GM18508 (cell line): ENCODE results near the gene CACNA2D4.

Experiments
- ATAC-seq: cut with Tn5 transposase; IDR thresholded peaks from one replicate; pipeline ENCODE4 v1.9.1; 2021; ENCODE audit warnings: moderate number of reproducible peaks; ENCODE audit not compliant: insufficient read depth, unreplicated experiment

CACNA2D4 gene

DNA sequence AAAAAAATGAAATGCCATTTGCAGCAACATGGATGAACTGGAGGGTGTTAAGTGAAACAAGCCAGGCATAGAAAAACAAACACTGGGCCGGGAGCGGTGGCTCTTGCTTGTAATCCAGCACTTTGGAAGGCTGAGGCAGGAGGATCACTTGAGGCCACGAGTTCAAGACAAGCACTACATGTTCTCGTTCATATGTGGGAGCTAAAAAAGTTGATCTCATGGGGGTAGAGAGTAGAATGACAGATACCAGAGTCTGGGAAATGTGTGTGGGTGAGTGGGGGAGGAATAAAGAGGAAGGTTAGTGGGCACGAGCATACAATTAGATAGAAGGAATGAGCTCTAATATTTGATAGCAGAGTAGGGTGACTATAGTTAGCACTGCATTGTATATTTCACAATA lies 21.5 kb downstream of the CACNA2D4 start:
- ATAC-seq = no peak

DNA sequence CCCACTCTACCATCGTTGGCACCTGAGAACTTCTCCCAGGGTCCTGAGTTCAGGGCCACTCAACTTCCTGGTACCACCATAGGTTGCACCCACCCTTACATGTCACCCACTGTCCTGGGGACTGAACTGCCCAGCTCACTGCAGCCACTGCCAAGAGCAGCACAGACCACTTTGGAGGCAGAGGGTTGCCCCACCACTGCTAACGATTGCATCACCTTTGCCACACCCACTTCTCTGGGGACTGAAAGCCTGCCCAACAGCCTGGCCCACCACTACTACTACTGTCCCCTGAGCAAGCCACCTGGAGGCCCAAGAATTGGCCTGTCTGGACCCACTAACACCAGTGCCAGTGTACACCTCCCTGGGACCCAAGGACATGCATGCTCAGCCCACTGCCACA lies 27.6 kb downstream of the CACNA2D4 start:
- ATAC-seq = no peak

DNA sequence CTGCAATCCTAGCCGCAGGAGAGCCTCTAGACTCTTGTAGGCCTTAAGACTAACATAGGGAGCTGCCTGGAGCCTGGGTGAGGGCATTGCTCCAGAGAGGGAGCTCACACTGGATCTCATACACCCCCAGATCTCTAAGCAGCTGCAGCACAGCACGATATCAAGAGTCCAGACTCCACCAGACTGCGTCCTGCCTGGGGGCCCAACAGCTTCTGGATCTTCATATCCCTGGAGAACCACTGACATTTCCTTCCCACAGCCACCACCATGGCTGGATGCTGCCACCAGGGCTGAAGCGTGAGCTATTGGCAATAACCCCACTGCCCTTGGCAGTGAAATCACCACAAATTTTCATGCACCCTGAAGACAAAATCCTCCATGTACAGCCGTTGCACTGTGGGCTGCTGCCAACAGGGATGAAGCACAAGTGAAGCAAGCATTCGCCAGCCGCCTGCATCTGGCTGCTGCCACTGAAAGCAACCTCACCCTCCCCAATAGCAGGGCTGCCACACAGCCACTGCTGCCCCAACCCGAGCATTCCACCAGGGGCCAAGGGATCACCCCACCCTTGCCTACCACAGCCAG lies 28.2 kb downstream of the CACNA2D4 start:
- ATAC-seq = no peak

DNA sequence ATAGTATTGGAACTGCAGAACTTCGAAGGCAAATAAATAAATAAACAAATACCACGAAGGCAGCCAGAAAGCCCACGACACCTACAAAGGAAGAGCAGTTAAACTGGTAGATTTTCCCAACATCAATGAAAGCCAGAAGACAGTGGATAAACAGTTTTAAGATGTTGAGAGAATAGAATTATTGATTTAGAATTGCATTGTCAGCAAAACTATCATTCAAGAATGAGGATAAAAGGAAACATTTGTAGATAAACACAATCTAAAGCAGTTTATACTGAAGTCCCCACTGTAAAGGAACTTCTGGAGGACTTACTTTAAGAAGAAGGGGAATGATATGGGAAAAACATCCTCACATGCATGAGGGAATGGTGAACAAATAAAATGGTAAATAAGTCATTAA lies 29.5 kb downstream of the CACNA2D4 start:
- no peak for ATAC-seq

DNA sequence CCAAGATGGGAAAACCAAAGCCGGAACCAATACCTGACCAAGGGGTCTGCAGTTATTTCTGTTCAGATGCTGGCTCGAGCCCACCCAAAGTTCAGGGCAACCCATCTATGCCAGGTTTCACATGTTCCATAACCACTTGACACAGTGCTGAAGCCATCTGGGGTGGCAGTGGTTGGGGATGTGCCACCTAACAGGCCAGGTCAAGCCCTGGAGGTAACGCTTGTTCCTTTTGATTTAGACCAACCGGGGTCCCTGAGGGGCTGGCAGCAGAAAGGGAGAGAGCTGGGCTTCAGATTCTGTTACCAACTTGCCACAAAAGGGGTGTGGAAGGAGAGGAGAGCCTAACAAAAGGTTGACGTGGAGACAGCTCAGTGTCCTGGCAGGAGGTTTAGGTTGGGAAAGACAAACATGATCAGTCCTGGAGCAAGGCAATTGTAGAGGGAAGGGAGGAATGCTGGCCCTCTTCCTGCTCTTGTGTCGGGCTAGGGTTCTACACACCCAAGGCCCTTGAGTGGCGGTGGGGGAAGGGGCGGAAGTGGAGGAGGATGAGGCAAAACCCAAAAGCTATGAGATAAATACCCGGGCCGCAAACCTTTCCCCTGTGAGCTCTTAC lies 31.9 kb downstream of the CACNA2D4 start:
- ATAC-seq = no peak

DNA sequence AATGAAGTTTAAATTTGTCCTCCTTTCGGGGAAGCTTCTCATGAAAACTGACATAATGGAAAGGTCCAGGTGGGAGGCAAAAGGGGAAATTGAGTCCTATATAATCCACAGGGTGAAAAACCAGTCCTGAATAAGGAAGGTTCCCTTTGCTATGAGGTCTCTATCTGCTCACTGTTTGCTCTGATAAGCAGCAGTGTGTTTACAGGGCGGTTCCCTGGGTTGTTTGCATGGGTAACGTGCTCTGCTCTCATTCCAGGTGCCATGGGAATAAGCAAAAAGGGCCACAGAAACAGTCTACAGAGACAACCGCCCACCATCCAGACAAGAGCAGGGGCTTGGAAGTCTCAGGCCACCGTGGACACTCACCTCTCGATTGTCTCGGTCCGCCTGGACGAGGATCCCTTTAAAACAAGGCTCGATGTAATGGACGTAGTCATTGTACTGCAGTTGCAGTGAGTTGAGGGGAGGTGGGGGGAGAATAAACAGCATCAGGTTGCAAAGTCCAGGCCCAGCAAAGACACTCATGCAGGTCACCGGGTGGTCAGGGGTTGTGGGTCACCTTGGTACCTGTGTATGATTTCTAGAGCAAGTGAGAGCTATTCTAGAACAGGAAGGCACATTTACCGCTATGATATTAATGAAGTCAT lies 32.7 kb downstream of the CACNA2D4 start:
- no peak for ATAC-seq

DNA sequence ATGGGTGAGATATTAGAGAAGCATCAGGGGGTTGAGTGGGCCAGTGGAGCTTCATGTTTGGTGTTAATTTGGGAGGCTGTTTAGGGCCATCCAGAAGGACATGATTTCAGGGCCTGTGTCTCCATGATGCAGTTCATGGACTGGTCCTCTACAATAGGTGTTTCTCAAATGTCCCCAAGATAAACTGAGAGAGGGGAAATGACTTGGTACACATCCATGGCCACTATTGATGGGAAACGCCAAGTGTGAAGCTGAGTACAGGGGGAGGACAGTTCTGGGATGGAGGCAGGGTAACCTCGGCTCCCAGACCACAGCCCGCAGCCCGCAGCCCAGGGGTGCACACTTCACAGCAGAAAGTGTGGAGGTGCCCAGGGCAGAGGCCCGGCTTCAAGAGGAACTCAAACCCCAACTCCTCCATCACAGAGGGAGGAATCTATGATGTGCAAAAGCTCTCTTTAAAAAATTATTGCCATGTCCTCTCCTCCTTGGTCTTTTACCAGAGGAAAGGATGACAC lies 33.3 kb downstream of the CACNA2D4 start:
- no peak for ATAC-seq

DNA sequence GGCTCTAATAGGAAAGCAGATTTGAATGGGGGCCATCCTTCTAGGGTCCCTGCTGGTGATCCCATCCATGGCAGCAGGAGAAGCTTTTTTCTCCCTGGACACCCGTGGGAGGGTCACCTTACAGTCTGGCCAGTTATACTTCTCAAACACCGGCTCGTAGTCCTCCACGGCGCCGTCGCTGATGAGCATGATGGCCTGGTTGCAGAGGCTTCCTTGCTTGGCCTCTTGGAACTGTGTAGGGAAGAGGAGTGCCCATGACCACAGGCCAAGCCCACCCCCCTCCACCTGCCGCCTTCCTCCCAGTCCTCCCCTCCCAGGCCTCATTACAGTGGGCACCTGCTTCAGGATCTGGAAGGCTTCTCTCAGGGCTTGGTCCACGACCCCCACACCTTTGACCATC lies 33.8 kb downstream of the CACNA2D4 start:
- ATAC-seq = no peak

DNA sequence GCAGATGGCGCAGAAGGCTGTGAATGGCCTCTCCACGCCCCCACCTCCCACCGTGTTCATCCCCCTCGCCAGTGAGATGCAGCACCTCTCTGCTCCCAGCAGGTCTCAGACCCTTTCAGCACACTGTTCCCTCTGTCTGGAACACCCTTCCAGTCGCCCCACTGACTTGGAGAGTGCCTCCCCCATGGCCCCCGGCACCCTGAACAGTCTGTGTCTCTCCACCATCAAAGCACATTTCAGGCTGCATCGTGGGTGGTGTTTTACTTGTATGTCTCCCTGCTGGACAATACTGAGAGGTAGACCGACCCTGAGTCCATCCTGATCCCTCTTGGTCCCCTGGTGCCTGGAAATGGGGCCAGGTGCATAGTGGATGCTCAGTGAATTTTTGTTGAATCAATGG lies 34.9 kb downstream of the CACNA2D4 start:
- ATAC-seq = no peak

DNA sequence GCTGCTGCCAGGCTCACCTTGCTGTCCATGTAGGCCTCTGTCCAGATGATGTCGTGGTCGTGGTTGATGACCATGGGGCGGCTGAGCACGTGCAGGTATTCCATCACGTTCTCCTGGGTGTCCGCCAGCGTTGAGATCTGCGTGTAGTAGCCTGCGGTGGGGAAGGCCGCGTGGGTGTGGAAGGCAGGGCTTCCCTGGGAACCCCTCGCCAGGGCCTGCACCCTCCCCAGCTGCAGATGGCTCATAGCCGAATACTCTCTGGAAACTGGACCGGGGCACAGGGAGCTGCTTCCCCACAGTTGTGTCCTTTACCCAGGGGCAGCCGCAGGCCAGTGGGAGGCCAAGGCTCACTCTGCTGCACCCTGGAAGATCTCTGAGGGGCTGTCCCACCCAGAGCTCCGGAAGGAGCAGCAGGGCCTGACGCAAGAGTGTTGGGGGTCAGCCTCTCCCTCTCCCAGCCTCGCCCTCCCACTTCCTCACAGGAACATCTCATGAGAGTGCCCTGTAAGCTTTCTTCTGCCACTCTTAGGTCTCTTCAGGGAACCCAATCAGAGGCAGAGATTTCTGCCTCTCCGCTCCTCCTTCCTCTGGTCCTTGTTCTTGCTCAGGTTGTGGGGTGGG lies 35.5 kb downstream of the CACNA2D4 start:
- no peak for ATAC-seq

DNA sequence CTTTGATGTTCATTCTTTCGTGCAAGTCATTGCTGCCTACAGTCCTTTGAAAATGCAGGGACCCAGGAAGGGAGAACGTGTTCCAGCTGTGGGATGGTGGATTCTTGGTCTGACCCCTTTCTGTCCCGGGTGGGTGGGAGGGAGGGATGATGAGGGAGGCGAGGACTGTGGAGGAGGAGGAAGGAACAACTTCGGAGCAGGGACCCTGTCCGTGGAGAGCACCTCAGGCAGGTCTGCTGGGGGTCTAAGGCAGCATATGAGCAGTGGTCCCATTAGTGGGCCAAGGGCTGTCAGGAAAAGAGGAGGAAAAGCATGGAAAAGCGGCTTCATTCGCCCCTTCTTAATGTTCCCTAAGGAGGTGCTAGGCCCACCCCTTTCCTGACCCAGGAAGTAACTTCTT lies 36.0 kb downstream of the CACNA2D4 start:
- no peak for ATAC-seq

DNA sequence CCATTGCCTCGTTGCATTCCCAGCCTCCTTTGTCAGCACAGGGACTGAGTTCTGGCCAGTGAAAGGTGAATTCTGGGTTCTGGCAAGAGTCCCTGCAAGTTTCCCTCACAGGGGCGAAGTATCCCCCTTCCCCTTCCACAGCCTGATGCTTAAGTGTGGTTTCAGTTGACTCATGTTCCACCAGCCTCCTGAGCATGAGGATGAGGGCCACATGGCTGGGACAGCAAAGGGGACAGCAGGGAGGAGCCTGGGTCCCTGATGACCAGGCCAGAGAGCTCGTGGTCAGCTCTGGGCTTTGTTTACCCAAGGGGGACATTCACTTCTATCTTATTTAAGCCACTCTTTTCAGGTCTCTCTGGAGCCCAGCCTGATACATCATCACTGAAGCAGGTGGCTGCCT lies 36.5 kb downstream of the CACNA2D4 start:
- no peak for ATAC-seq

DNA sequence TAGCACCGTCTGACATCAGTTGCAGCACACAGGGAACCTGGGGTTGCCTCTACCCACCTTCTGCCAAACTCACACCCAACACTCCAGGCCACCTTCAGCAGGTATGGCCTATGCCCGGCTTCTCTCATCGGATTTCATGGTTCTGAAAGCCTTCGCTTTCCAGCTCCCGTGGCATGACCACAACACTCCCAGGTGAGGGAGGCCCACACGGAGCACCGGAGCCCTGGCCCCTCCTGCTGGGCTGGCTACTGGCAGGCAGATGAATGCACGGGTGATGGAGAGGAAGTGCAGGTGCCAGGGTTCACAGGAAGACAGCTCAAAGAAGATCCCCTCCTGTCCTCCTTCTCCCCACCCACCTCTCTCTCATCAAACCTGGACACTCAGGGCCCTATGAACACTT lies 37.2 kb downstream of the CACNA2D4 start:
- no peak for ATAC-seq

DNA sequence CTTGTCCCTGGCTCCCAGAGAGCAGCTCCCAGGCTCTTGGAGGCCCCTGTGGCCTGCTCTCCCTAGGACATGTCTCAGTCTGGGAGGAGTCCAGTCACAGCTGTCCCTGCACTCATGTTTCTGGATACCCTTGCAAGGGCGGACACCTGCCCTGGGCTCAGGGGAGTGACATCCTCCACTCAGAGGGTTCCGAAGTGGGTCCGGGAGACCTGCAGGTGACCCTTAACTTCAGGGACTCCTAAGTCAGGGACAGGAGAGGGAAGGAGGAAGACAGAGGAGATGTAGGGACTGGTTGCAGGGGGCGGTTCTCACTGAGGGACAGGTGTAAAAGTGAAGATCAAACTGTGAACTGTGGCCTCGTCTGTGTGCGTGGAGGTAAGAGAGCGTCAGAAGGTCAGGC lies 37.6 kb downstream of the CACNA2D4 start:
- no peak for ATAC-seq

DNA sequence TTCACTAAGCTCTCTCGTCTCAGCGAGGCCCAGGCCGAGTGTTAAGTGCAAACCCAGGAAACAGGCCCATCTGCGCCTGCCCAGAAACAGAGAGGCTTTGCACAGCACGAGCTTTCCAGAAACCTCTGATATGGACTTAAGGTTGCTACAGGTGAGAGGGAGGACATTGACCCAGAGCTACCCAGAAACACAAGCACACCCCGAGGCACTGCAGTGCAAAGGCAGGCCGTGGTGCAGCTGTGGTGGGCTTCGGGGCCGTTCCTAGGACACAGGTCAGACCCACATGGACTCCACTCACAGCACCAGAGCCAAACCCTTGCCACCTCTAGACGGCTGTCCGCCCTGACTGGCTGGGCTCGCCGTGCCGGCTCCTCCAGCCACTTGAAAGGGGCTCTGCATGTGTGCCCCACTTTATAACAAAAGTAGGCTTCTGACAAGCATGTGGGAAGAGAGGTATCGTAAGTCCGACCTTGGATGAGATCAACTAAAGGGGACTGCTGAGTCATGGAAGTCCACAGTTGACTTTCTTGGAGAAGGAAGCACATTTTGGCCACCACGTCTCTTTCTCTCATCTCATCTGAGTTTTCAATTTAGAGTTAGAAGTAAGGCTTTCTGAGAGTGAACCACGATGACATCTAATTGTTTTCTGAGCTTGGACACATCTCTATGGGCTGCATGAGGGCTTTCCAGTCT lies 38.2 kb downstream of the CACNA2D4 start:
- no peak for ATAC-seq

DNA sequence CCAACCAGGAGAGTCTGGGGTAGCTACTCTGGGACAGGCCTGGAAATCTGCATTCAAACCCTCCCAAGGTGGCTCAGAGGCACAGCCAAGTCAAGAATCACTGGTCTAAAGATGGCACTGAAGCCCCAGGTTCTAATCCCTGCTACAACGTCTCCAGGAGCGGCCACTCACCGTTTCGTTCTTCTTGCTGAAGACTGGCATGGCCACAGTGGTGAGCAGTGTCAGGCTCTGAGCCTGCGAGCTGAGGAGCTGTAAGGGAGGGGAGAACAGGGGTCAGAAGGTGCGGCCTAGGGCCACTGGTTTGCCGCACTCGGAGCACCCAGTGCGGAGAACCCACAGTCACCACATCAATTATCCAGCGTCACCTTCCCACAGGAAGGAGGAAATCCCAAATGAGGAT lies 38.8 kb downstream of the CACNA2D4 start:
- ATAC-seq = no peak

DNA sequence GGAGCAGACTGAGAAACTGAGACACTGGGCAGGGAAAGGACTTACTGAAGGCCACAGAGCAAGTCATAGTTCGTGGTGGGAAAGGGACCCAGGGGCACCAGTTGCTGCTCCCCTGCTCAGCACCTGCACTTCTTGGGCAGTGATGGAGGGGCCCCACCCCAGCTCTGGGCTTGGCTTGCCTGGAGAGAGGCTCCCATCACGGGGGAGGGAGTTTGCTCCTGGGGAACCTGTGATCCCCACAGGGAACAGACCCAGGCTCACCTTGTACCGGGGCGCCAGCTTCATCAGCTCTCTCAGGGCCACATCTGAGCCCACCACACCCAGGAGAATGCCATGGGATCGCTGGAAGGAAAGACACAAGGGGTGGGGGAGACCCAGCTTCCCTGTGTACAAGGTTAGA lies 39.8 kb downstream of the CACNA2D4 start:
- ATAC-seq = no peak

DNA sequence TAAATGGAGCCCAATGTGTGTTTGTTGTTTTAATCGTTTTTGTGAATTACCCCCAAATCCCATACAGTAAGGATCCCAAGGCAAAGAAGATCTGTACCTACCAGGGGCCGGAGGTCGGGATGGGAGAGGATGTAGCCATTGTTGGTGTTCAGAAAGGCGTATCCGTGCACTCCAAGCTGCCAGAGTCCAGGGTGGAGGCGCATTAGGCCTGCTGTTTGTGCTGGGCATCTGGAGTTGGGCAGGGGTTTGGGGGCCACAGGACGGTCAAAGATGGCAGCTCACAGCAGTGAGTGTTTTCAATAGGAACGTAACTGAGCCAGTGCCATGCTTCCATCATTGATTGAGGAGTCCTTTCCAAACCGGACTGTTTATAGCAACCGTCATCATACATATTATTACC lies 40.2 kb downstream of the CACNA2D4 start:
- ATAC-seq = no peak

DNA sequence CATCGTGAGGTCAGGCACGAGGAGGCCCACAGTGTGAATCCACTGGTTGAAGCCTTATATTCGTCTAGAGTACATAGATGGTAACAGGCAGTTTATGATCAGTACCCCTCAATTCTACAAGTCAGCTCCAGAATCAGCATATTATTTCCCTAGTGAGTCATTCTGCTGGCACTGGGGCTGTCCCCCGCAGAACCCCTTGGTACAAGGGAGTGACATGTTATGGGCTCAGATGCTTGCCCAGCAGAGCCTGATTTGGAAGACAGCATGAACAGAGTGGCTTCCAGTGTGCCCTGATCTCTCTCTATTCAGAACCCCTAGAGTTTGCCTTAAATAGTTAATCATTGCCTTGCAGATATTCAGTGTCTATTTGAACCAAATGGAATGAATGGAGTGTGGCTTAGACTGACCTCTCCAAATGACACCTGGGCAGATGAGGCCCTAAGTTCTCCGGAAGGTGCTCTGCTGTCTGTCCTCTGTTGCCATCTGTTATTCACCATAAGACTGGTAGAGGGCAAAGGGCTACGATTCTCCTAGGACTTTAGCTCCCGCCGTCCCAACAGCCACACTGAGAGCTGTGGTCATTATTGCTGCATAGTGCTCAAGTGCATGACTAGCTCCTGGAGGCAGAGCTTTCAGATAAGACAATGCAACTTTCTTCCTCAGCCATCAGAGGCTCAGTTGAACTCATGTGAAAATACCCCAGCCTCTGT lies 41.1 kb downstream of the CACNA2D4 start:
- no peak for ATAC-seq

DNA sequence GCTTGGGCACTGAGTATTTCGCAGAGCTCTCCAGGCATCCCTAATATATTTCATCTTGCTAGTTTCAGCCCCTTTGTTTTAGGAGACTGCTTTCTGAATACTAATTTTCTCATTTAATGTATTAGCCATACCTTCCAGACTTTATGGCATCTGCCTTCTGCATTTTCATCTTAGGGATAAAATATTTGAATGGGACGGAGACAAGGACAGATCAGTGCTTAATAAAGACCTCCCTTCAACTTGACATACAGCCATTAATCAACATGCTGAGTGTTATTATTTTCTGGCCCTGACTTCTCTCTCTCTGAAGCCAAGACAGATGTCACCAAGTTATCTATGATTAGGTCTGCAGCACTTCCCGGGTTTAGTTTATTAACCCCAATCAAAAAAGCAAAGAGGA lies 42.4 kb downstream of the CACNA2D4 start:
- ATAC-seq = no peak
